Measurements from ENCODE around the gene KIAA0586.
"Not testable (repeated sequence)": the region's sequence is repeated elsewhere in the genome, so short reads cannot be mapped to it uniquely, and the experiment has no call there.

KIAA0586 gene

GRCh38 chr14:58581389-58581788 lies 153.9 kb downstream of the KIAA0586 start:
- H3K4me3 ChIP-seq (ENCODE audit: low read depth, low read length); DNase-seq (ENCODE audit: low read depth): not testable (repeated sequence)

DNA sequence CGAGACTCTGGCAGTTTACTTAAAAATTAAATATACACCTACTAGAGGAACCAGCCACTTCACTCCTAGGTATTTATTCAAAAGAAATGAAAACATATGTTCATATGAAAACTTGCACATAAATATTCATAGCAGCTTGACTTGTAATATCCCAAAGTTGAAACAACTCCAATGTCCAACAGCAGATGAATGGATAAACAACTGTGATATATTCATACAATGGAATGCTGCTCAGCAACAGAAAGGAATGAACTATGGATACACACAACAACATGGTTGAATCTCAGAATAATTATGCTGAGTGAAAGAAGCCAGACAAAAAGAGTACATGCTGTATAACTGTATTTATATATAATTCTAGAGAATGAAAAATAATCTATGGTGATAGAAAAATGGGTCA lies 156.9 kb downstream of the KIAA0586 start:
- no peak for DNase-seq (ENCODE audit: low read depth)
- no peak overlapping the region for H3K4me3 ChIP-seq (ENCODE audit: low read depth, low read length)

DNA sequence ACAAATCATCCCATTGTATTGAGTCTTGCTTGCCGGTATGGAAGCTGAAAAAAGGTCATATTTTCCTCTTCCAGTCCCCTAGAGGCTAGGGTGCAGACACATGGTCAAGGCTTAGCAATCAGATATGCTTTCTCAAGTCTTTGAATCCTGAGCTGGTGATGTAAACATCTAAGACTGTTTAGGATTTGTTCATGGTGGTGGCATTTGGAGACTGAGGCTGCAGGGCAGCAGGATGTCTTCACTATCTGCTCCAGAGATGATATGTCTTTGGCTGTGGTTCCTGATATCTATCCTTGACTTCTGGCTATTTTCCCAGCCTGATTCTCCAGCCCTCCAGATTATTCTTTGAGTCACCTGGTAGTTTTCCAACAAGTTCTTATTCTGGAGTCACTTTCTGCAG lies 159.8 kb downstream of the KIAA0586 start:
- DNase-seq (ENCODE audit: low read depth): no peak
- H3K4me3 ChIP-seq (ENCODE audit: low read depth, low read length): no peak overlapping the region

DNA sequence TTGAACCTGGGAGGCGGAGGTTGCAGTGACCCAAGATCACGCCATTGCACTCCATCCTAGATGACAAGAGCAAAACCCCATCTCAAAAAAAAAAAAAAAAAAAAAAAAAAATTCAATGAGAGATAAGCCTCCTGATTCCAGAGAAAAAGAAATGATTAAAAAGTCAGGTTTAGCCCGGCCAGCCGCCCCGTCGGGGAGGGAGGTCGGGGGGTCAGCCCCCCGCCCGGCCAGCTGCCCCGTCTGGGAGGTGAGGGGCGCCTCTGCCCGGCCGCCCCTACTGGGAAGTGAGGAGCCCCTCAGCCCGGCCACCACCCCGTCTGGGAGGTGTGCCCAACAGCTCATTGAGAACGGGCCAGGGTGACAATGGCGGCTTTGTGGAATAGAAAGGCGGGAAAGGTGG lies 160.8 kb downstream of the KIAA0586 start:
- H3K4me3 ChIP-seq (ENCODE audit: low read depth, low read length); DNase-seq (ENCODE audit: low read depth): not testable (repeated sequence)

DNA sequence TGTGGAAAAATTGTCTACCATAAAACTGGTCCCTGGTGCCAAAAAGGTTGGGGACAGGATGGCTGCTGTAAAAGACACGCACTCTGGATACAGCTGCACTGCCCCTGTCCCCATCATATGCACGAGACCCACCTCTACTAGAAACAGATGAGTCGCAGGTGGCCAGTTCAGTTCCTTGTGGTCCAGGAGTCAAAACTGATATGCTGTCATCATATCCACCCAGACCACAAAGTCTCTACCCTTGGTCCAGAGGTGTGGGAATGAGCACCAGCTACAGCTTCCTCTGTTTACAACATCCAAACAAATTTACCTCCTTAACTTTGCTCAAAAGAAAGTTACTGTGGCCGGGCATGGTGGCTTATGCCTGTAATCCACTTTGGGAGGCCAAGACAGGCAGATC lies 166.5 kb downstream of the KIAA0586 start:
- DNase-seq (ENCODE audit: low read depth): no peak
- H3K4me3 ChIP-seq (ENCODE audit: low read depth, low read length): no peak overlapping the region

- no peak for DNase-seq (ENCODE audit: low read depth)
- no peak overlapping the region for H3K4me3 ChIP-seq (ENCODE audit: low read depth, low read length)
Measured at GRCh38 chr14:58597041-58597440, 169.5 kb downstream of the KIAA0586 start.

GRCh38 chr14:58598028-58598803 lies 170.7 kb downstream of the KIAA0586 start:
- no peak for DNase-seq (ENCODE audit: low read depth)
- no peak overlapping the region for H3K4me3 ChIP-seq (ENCODE audit: low read depth, low read length)

DNA sequence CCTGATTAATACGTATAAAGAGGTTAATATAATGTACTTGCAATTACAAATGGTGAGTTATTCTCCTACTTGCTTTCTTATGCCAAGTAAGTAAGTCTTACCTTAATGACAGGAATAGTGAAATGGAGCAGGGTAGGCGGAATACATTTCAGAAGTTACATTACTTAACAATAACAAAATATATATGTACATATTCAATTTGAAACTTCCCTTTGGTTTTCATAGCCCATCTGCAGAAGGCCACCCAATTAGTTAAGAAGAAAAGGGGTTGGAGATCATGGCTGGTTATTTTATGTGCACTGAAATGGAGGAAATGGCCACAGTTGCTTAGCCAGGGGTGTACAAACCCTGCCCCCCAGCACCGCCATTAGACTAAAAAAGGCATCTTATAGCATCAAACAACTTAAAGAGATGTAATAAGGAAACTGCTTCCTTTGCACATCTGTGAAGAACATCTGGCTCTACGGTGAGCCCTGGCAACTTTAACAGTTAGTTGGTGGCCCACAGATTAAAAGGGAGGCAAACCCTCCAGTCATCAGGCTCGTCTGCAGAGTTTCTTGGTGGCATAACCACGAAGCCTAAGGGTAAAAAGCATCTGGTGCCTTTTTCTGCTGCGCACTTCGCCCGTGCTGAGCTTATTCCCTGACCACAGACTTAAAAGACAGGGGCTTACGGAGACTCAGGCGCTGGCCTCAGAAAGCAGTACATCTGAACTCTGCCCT lies 171.4 kb downstream of the KIAA0586 start:
- H3K4me3 ChIP-seq (ENCODE audit: low read depth, low read length): no peak overlapping the region
- DNase-seq (ENCODE audit: low read depth): no peak

DNA sequence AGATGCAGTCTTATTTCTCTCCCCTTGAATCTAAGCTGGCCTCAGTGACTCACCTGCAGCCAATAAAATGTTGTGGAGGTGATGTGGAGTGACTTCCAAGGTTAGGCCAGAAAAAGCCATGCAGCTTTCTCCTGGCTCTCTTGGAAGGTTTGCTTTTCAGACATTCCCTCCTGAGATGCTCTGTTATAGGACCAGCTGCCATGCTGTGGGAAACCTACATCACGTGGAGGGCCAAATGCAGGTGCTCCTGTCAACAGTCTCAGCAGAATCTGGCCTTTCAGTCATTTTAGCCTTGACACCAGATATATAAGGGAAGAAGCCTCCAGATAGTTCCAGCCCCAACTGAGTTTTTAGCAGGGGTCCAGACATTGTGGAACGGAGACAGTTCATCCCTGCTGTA lies 172.2 kb downstream of the KIAA0586 start:
- no peak overlapping the region for H3K4me3 ChIP-seq (ENCODE audit: low read depth, low read length)
- DNase-seq (ENCODE audit: low read depth): no peak
